OCI-LY1 (cell line): ENCODE results near the gene VWA8.

Source experiments
- H2AFZ ChIP-seq: fragments of 200-600 bp; sonication (generic), shearing (Covaris generic); 2 replicates; pipeline ENCODE4 v1.6.0; 2014; ENCODE audit warnings: antibody characterized with exemption, mild to moderate bottlenecking, low read length
- H3F3A ChIP-seq: fragments of 200-600 bp; sonication (generic), shearing (Covaris generic); 2 replicates; pipeline ENCODE4 v1.6.0; 2014; ENCODE audit warnings: mild to moderate bottlenecking, antibody characterized with exemption, low read length, moderate library complexity; ENCODE audit not compliant: insufficient read depth
- H3K27ac ChIP-seq: fragments of 200-600 bp; sonication (generic); 2 replicates; pipeline ENCODE4 v1.5.1; 2014; ENCODE audit warnings: low read length, mixed run types, mild to moderate bottlenecking, low read depth; ENCODE audit not compliant: poor library complexity, severe bottlenecking
- H3K27me3 ChIP-seq: fragments of 200-600 bp; sonication (generic); 2 replicates; pipeline ENCODE4 v1.6.0; 2014; ENCODE audit warnings: antibody characterized with exemption, mild to moderate bottlenecking, low read length, moderate library complexity; ENCODE audit not compliant: insufficient read depth
- H3K36me3 ChIP-seq: fragments of 200-600 bp; sonication (generic); 2 replicates; pipeline ENCODE4 v1.6.1; 2014; ENCODE audit warnings: mild to moderate bottlenecking, antibody characterized with exemption, low read length, moderate library complexity, mixed read lengths; ENCODE audit not compliant: insufficient read depth
- H3K4me1 ChIP-seq: fragments of 200-600 bp; sonication (generic); 2 replicates; pipeline ENCODE4 v1.5.1; 2014; ENCODE audit warnings: mild to moderate bottlenecking, low read length, moderate library complexity; ENCODE audit not compliant: insufficient read depth, severe bottlenecking
- H3K4me2 ChIP-seq: fragments of 200-600 bp; sonication (generic), shearing (Covaris generic); 2 replicates; pipeline ENCODE4 v1.6.1; 2014; ENCODE audit warnings: low read length
- H3K4me3 ChIP-seq: fragments of 200-600 bp; sonication (generic); 2 replicates; pipeline ENCODE4 v1.5.1; 2014; ENCODE audit warnings: low read length, low read depth, mild to moderate bottlenecking, mixed read lengths; ENCODE audit not compliant: poor library complexity, severe bottlenecking
- H3K79me2 ChIP-seq: fragments of 200-600 bp; shearing (Covaris generic); 2 replicates; pipeline ENCODE4 v1.6.1; 2016; ENCODE audit warnings: mixed run types, low read length, mixed read lengths; ENCODE audit not compliant: insufficient read depth
- H3K9ac ChIP-seq: fragments of 200-600 bp; sonication (generic), shearing (Covaris generic); 2 replicates; pipeline ENCODE4 v1.6.1; 2014; ENCODE audit warnings: mild to moderate bottlenecking, low read length, mixed read lengths
- H3K9me2 ChIP-seq: fragments of 200-600 bp; sonication (generic), shearing (Covaris generic); 2 replicates; pipeline ENCODE4 v1.6.1; 2014; ENCODE audit warnings: low read depth, mild to moderate bottlenecking, low read length, mixed read lengths
- H3K9me3 ChIP-seq: fragments of 200-600 bp; shearing (Covaris generic); 2 replicates; pipeline ENCODE4 v1.6.1; 2014; ENCODE audit warnings: low read length, mixed read lengths
- H4K20me1 ChIP-seq: fragments of 200-600 bp; sonication (generic), shearing (Covaris generic); 2 replicates; pipeline ENCODE4 v1.6.0; 2016; ENCODE audit warnings: mild to moderate bottlenecking, low read length; ENCODE audit not compliant: insufficient read depth
- EZH2 ChIP-seq: fragments of 200-600 bp; sonication (generic), shearing (Covaris generic); IDR thresholded peaks from 2 replicates; pipeline ENCODE4 v1.8.0; 2017; ENCODE audit warnings: borderline replicate concordance, mixed run types, mild to moderate bottlenecking, antibody characterized with exemption, low read length, moderate library complexity, mixed read lengths
- TF ChIP-seq, protein P1 (sequence below): fragments of 200-600 bp; sonication (generic), shearing (Covaris generic); IDR thresholded peaks from 2 replicates; pipeline ENCODE4 v1.5.1; 2017; ENCODE audit warnings: mild to moderate bottlenecking, antibody characterized with exemption, low read length, moderate library complexity, mixed read lengths

Gene VWA8

DNA sequence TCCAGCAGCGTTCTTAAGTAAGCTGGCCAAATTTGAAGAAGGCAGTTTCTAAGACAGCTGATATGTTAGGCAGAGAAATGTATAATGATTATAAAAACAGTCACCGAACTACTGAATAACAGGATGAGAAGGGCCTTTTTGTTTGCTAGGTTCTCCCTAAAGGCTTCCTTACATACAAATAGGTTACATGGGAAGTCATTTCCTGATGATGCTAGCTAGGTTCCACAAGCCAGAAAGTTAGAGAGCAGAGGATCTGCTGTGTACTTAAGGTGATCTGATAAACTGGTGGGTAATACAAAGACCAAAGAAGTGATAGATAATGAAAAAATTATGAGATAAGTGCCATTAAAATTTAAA lies 139.7 kb downstream of the VWA8 start:
- Histone ChIP-seq H3K4me1 (no peaks in the 10 kb centered on the region), H3K9ac (no peak overlapping the region), H4K20me1 (no peaks in the 10 kb centered on the region), H3K27ac (no peak overlapping the region), H3K27me3 (no peaks in the 10 kb centered on the region), H2AFZ (no peak overlapping the region), H3F3A (no peaks in the 10 kb centered on the region), H3K36me3 (peaks cover 15% of the 10 kb centered on the region), H3K9me3 (no peaks in the 10 kb centered on the region), H3K4me3 (no peak overlapping the region), H3K4me2 (no peak overlapping the region), H3K79me2 (no peaks in the 10 kb centered on the region), H3K9me2 (no peaks in the 10 kb centered on the region)
- TF ChIP-seq, protein P1, sequence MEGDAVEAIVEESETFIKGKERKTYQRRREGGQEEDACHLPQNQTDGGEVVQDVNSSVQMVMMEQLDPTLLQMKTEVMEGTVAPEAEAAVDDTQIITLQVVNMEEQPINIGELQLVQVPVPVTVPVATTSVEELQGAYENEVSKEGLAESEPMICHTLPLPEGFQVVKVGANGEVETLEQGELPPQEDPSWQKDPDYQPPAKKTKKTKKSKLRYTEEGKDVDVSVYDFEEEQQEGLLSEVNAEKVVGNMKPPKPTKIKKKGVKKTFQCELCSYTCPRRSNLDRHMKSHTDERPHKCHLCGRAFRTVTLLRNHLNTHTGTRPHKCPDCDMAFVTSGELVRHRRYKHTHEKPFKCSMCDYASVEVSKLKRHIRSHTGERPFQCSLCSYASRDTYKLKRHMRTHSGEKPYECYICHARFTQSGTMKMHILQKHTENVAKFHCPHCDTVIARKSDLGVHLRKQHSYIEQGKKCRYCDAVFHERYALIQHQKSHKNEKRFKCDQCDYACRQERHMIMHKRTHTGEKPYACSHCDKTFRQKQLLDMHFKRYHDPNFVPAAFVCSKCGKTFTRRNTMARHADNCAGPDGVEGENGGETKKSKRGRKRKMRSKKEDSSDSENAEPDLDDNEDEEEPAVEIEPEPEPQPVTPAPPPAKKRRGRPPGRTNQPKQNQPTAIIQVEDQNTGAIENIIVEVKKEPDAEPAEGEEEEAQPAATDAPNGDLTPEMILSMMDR = no peak
- TF ChIP-seq EZH2 = no peak

DNA sequence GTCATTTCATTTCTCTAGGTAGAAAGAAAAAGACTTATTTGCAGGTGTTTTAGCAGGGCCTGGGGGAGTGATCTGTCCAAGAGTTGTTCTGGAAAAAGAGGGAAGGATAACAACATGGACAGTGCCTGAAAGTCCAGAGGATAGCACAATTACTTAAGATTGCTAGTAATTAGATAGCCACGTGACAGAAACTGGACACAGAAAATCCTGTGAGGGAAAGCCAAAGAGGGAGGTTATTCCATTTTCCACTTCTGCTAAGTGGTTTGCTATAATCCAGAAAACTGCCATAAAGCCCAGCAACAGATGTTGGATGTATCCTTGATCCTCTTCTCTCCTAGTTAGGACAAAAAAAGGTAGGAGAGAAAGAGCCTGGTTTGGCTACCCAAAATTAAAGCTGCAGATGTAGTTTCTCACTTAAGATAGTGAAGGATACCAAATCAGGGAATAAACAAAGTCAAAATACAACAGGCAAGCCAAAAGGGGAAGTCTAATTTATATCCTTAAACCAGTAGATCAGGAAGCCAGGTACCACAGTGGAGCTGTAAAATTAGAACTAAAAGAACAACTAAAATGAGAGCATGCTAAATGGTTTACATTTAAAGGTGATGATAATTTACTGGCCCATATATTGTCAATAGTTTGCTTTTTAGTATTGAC lies 140.2 kb downstream of the VWA8 start:
- no peaks in the 10 kb centered on the region for H3K4me1 ChIP-seq
- no peak overlapping the region for H3K4me2 ChIP-seq
- no peak overlapping the region for H2AFZ ChIP-seq
- H3K79me2 ChIP-seq = no peaks in the 10 kb centered on the region
- H3K9ac ChIP-seq = no peak overlapping the region
- H3K36me3 ChIP-seq = peaks cover 20% of the 10 kb centered on the region
- H3F3A ChIP-seq = no peaks in the 10 kb centered on the region
- H4K20me1 ChIP-seq = no peaks in the 10 kb centered on the region
- H3K9me2 ChIP-seq = no peaks in the 10 kb centered on the region
- no peaks in the 10 kb centered on the region for H3K27me3 ChIP-seq
- no peaks in the 10 kb centered on the region for H3K9me3 ChIP-seq
- H3K4me3 ChIP-seq = no peak overlapping the region
- H3K27ac ChIP-seq = no peak overlapping the region
- TF ChIP-seq EZH2 = no peak
- TF ChIP-seq, protein P1 = no peak

DNA sequence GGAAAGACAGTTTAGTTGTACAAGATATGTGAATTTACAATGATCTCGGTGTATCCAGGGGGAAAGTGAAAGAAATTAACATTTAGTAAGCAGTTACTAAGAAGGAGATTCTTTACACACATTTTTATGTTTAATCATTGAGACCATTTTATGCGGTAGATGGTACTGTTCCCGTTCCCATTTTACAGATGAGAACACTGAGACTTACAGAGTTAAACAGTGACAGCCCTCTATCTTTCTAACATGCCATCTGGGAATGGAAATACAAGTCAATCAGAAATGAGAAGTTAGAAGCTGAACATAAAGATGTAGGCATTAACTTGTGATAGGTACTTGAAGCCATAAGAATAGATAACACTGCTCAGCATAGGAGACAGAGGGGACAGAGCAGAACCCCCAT lies 144.9 kb downstream of the VWA8 start:
- H3K27me3 ChIP-seq = no peaks in the 10 kb centered on the region
- H2AFZ ChIP-seq = no peak overlapping the region
- no peak overlapping the region for H3K27ac ChIP-seq
- no peak for TF ChIP-seq EZH2
- TF ChIP-seq, protein P1 = no peak
- no peaks in the 10 kb centered on the region for H3F3A ChIP-seq
- H3K9me3 ChIP-seq = no peaks in the 10 kb centered on the region
- no peaks in the 10 kb centered on the region for H4K20me1 ChIP-seq
- H3K4me2 ChIP-seq = no peak overlapping the region
- peaks cover 7% of the 10 kb centered on the region for H3K4me1 ChIP-seq
- no peak overlapping the region for H3K4me3 ChIP-seq
- no peaks in the 10 kb centered on the region for H3K9me2 ChIP-seq
- no peaks in the 10 kb centered on the region for H3K79me2 ChIP-seq
- H3K36me3 ChIP-seq = peaks cover 41% of the 10 kb centered on the region
- H3K9ac ChIP-seq = no peak overlapping the region
